Heart left ventricle (tissue), 13 donors: ENCODE results near the gene RAP1GAP.

Experiments used
- POLR2A ChIP-seq, 2 donors: fragments of 450-650 bp; IDR thresholded peaks; one replicate each; pipeline ENCODE4 v1.6.1; 2017; ENCODE audit warnings: antibody characterized with exemption in 2 of 2, mild to moderate bottlenecking in 2 of 2, moderate library complexity in 2 of 2
- TF ChIP-seq, protein P1 (sequence below), 12 donors: fragments of 200-600 bp; sonication (generic) in 4 of 12; IDR thresholded peaks; one replicate each; pipeline versions ENCODE4 v1.5.0 to v1.8.0; 2018 to 2022; ENCODE audit warnings: antibody characterized with exemption in 12 of 12, mild to moderate bottlenecking in 5 of 12
- donor health status: ischemic (EF 13 %, LVEDD 7.1; RV severe dilation, severe dysfunction).
- donor health status: DM: no; HTN: yes; CAD: no.
- donor health status: DM: no; HTN: no; CAD: no.
- donor health status: ischemic (EF 25% LVEDD 6.9; RV normal size, moderate dysfunction).
- donor health status: ischemic (EF 25% LVEDD 5.7; RV mildly dilated, moderate dysfunction).
- donor health status: ischemic (EF 35%, LVEDD 5.7; RV mildly dilated, moderate dysfunction).
- donor health status: nonischemic (EF 11% LVEDD 7.7; RV severe dilation, severe dysfunction).
- donor health status: DM: yes; HTN: yes; CAD: no.
- donor health status: PGD.
- donor health status: ischemic (EF 29% LVEDD 5.4; RV normal size, mild dysfunction).
- donor health status: nonischemic (EF 23%, LVEDD 6.1; RV moderate dilation, normal function).

DNA sequence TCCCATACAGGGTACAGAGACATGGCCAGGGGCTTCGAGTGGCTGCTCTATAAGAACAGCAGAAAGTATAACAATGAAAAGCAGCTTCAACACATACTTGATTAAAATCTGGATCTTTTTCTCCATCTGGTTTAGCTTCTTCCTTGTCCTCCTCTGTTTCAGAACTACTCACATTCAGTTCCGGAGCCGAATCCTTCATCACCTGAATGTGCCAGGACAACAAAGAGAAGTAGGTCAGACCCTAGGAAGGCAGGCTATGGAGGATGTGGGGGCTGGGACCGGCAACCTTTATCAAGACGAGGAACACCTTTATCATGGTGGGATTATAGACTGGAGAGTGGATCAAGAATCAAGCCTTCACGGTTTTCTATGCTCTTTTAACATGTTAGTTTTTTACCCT, 32.2 kb upstream of the RAP1GAP start:
- TF ChIP-seq, protein P1, sequence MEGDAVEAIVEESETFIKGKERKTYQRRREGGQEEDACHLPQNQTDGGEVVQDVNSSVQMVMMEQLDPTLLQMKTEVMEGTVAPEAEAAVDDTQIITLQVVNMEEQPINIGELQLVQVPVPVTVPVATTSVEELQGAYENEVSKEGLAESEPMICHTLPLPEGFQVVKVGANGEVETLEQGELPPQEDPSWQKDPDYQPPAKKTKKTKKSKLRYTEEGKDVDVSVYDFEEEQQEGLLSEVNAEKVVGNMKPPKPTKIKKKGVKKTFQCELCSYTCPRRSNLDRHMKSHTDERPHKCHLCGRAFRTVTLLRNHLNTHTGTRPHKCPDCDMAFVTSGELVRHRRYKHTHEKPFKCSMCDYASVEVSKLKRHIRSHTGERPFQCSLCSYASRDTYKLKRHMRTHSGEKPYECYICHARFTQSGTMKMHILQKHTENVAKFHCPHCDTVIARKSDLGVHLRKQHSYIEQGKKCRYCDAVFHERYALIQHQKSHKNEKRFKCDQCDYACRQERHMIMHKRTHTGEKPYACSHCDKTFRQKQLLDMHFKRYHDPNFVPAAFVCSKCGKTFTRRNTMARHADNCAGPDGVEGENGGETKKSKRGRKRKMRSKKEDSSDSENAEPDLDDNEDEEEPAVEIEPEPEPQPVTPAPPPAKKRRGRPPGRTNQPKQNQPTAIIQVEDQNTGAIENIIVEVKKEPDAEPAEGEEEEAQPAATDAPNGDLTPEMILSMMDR (IDR thresholded peaks at IDR 0.05): no peak
- no peak for TF ChIP-seq POLR2A (IDR thresholded peaks at IDR 0.05)
